GM12878 (cell line): ENCODE results near the gene SORBS1. TPM values are rescaled to one million over a fixed set of nuclear protein-coding genes. Genes with fewer than 3 reads are reported as not detected.

ENCODE experiments used
- ATAC-seq: fragments of 200-7000 bp; cut with Tn5 transposase; 3 replicates; pipeline ENCODE4 v1.9.1; 2020; ENCODE audit warnings: mild to moderate bottlenecking, moderate library complexity
- BruUV-seq: library from RNA; stranded (reverse); fragments of 400-500 nt; replicated peaks from 2 replicates; lab custom pipeline; 2021; lab: Mats Ljungman, UMichigan
- CTCF ChIA-PET: fragments of 300-600 bp; sonication (Branson Sonifier 250); formaldehyde crosslinking; extraction: SDS; loops from one replicate; lab custom pipeline; 2021; ENCODE audit warnings: inconsistent platforms; lab: Yijun Ruan, JAX
- POLR2A ChIA-PET: fragments of 350-600 bp; formaldehyde crosslinking; extraction: SDS; loops from one replicate; lab custom pipeline; 2021; ENCODE audit warnings: inconsistent platforms; lab: Charles Lee
- RAD21 ChIA-PET: fragments of 300-600 bp; sonication (Branson Sonifier 250); formaldehyde crosslinking; loops from one replicate; lab custom pipeline; 2023; ENCODE audit warnings: antibody characterized with exemption; ENCODE audit not compliant: unreplicated experiment; lab: Charles Lee
- SMC1A ChIA-PET: fragments of 300-600 bp; sonication (Branson Sonifier 250); formaldehyde crosslinking; loops from one replicate; lab custom pipeline; 2023; ENCODE audit not compliant: unreplicated experiment, uncharacterized antibody; lab: Charles Lee
- DNase-seq: peaks from one replicate; pipeline ENCODE4 v3.0.0-alpha.2; 2011; ENCODE audit warnings: low read depth, low spot score
- FAIRE-seq: peaks from 3 replicates; lab custom pipeline; 2011; peaks lifted over from hg19 to GRCh38; lab: Jason Lieb, UNC
- H2AFZ ChIP-seq: 2 replicates; pipeline ENCODE4 v1.6.0; 2011; ENCODE audit warnings: low read depth, low read length, control low read depth; ENCODE audit not compliant: control insufficient read depth
- H3K27ac ChIP-seq: 2 replicates; pipeline ENCODE4 v1.5.1; 2011; ENCODE audit warnings: control low read depth; ENCODE audit not compliant: control insufficient read depth, insufficient read depth
- H3K27me3 ChIP-seq, 2 experiments: replicated peaks in 1 of 2; 2 replicates each; pipeline versions ENCODE4 v1.6.0 to v1.6.1; 2011; ENCODE audit warnings: low read length in 1 of 2; ENCODE audit not compliant: control insufficient read depth in 2 of 2, insufficient read depth in 2 of 2
- H3K36me3 ChIP-seq, 2 experiments: 2 replicates each; pipeline ENCODE4 v1.5.1; 2011; ENCODE audit warnings: low read length in 1 of 2; ENCODE audit not compliant: control insufficient read depth in 2 of 2, insufficient read depth in 2 of 2
- H3K4me1 ChIP-seq: 2 replicates; pipeline ENCODE4 v1.6.1; 2011; ENCODE audit warnings: mild to moderate bottlenecking, low read length, moderate library complexity, mixed read lengths; ENCODE audit not compliant: control insufficient read depth, insufficient read depth
- H3K4me2 ChIP-seq: 2 replicates; pipeline ENCODE4 v1.6.0; 2011; ENCODE audit warnings: control low read depth; ENCODE audit not compliant: control insufficient read depth, insufficient read depth
- H3K4me3 ChIP-seq: fragments of 200-600 bp; sonication (generic); 2 replicates; pipeline ENCODE4 v1.5.1; 2016
- H3K79me2 ChIP-seq: 2 replicates; pipeline ENCODE4 v1.6.0; 2011; ENCODE audit warnings: low read length; ENCODE audit not compliant: control insufficient read depth, insufficient read depth
- H3K9ac ChIP-seq: 2 replicates; pipeline ENCODE4 v1.8.0; 2011; ENCODE audit warnings: low read length, control low read depth, mixed read lengths; ENCODE audit not compliant: control insufficient read depth, insufficient read depth
- H3K9me3 ChIP-seq: replicated peaks from 3 replicates; pipeline ENCODE4 v1.5.1; 2011; ENCODE audit warnings: mild to moderate bottlenecking, low read length; ENCODE audit not compliant: control insufficient read depth, insufficient read depth
- H4K20me1 ChIP-seq: 2 replicates; pipeline ENCODE4 v1.6.0; 2011; ENCODE audit not compliant: control insufficient read depth, insufficient read depth
- CHD2 ChIP-seq: IDR thresholded peaks from 2 replicates; pipeline ENCODE4 v1.6.1; 2011; ENCODE audit warnings: low read depth, low read length, improper control_type of control experiment, borderline replicate concordance
- CHD4 ChIP-seq: fragments of 200-600 bp; sonication (generic); IDR thresholded peaks from 2 replicates; pipeline ENCODE4 v1.6.1; 2016; ENCODE audit warnings: mild to moderate bottlenecking
- E2F8 ChIP-seq: fragments of 450-650 bp; IDR thresholded peaks from 2 replicates; pipeline ENCODE4 v1.6.1; 2018; ENCODE audit warnings: mild to moderate bottlenecking, low read depth, moderate library complexity; ENCODE audit not compliant: partially characterized antibody
- IKZF2 ChIP-seq, 2 experiments: fragments of 450-650 bp; IDR thresholded peaks; 2 replicates each; pipeline ENCODE4 v1.6.1; 2017; ENCODE audit warnings: mild to moderate bottlenecking in 2 of 2, moderate library complexity in 2 of 2
- NR2C2 ChIP-seq: IDR thresholded peaks from 2 replicates; pipeline ENCODE4 v1.6.1; 2011; ENCODE audit warnings: borderline replicate concordance, low read depth; ENCODE audit not compliant: control insufficient read depth, insufficient read length
- NRF1 ChIP-seq: conservative IDR thresholded peaks from 2 replicates; pipeline ENCODE4 v1.6.1; 2011; ENCODE audit warnings: mild to moderate bottlenecking, low read depth, low read length, improper control_type of control experiment
- PBX3 ChIP-seq: IDR thresholded peaks from 2 replicates; pipeline ENCODE4 v1.6.1; 2011; ENCODE audit warnings: mild to moderate bottlenecking, low read depth, low read length, moderate library complexity; ENCODE audit not compliant: insufficient replicate concordance
- RBBP5 ChIP-seq: fragments of 200-600 bp; sonication (generic); conservative IDR thresholded peaks from 2 replicates; pipeline ENCODE4 v1.6.1; 2016
- RUNX3 ChIP-seq: IDR thresholded peaks from 2 replicates; pipeline ENCODE4 v1.6.1; 2012; ENCODE audit warnings: low read length, inconsistent platforms
- SRF ChIP-seq, 2 experiments: IDR thresholded peaks; 2 replicates each; pipeline ENCODE4 v1.6.1; 2011; ENCODE audit warnings: low read depth in 2 of 2, low read length in 2 of 2, mild to moderate bottlenecking in 1 of 2, moderate library complexity in 1 of 2
- WGBS: methylation state at CpG from one replicate; pipeline ENCODE4 v1.1.6; 2016; ENCODE audit warnings: low lambda C conversion rate; ENCODE audit not compliant: insufficient replicate concordance, insufficient coverage; ENCODE audit errors: missing lambda C conversion rate; 5-methylcytosine and 5-hydroxymethylcytosine counted together
- in situ Hi-C: fragments of 300-500 bp; cut with MboI; formaldehyde crosslinking; loops from 9 replicates; pipeline ENCODE4 v1.14.3; 2018; ENCODE audit warnings: mixed read lengths
- intact Hi-C: fragments of 100-400 bp; cut with micrococcal nuclease; formaldehyde crosslinking; loops from one replicate; pipeline ENCODE4 v1.14.2; 2022; ENCODE audit not compliant: unreplicated experiment
- polyA plus RNA-seq, 11 experiments: library from polyadenylated mRNA; depleted of rRNA in 4 of 11; unstranded in 6 of 11; stranded (reverse) in 5 of 11; fragments of >200 nt; fragmentation: Nextera tagmentation in 4 of 11; fragmentation: Illumina TruSeq in 1 of 11; extraction: Ambion mirVana in 4 of 11; extraction: Trizol in 1 of 11; gene quantifications; 1 replicate in 1 of 11; 2 replicates in 10 of 11; pipeline versions ENCODE4 v1.2.1 to v1.2.3, GENCODE V29; 2011 to 2016; ENCODE audit warnings: inconsistent platforms in 2 of 11, missing spikeins in 2 of 11, low read depth in 1 of 11
- total RNA-seq, 4 experiments: library from RNA; depleted of rRNA in 3 of 4; stranded (reverse); fragments of >200 nt in 3 of 4; fragmentation: Illumina TruSeq in 1 of 4; extraction: Trizol in 1 of 4; gene quantifications; 2 replicates each; pipeline versions ENCODE4 v1.2.1 to v1.2.3, GENCODE V29; 2013 to 2021

Gene SORBS1
- total and polyA plus RNA-seq, 10 of the 15 experiments (the other 5 are each of a cell fraction or from before 2014, with no cell fraction given), result 0.13 to 0.75 (median 0.39) TPM

- Histone ChIP-seq H2AFZ (no peak overlapping the region), H4K20me1 (no peaks in the 10 kb centered on the region), H3K9ac (no peak overlapping the region), H3K27me3 (no peaks in the 10 kb centered on the region), H3K4me3 (no peak overlapping the region), H3K4me2 (no peak overlapping the region), H3K9me3 (no peaks in the 10 kb centered on the region), H3K27ac (no peak overlapping the region), H3K36me3 (no peaks in the 10 kb centered on the region), H3K79me2 (no peaks in the 10 kb centered on the region), H3K4me1 (no peaks in the 10 kb centered on the region)
- CTCF ChIA-PET, result interaction anchor here (2.3 kb wide), 1 partner anchor 41 kb away, joined by 8 read pairs; no protein-coding TSS in a partner anchor
- POLR2A ChIA-PET, result no interaction called here
- SMC1A ChIA-PET, result interaction anchor here (1.2 kb wide), 1 partner anchor 12 kb away, joined by 4 read pairs; no protein-coding TSS in a partner anchor
- TF ChIP-seq CHD4 (no peak), NRF1 (no peak)
- in situ Hi-C loops, result no loop called here
- no peak for FAIRE-seq
- intact Hi-C loops, result no loop called here
- 75% methylated on average over 10 of the region's 10 CpGs for WGBS
- DNase-seq, result no peak
- RAD21 ChIA-PET, result no interaction called here
- ATAC-seq, result no peak
- no TSS peak for BruUV-seq
These were observed 239.4 kb downstream of the SORBS1 start for GRCh38 chr10:95321554-95322301.

GRCh38 chr10:95319239-95319638 is 241.9 kb downstream of the SORBS1 start:
- Histone ChIP-seq H3K9me3 (no peaks in the 10 kb centered on the region), H3K4me3 (no peak overlapping the region), H3K4me2 (no peak overlapping the region), H3K79me2 (no peaks in the 10 kb centered on the region), H3K9ac (no peak overlapping the region), H2AFZ (no peak overlapping the region), H4K20me1 (no peaks in the 10 kb centered on the region), H3K27ac (no peak overlapping the region), H3K4me1 (no peaks in the 10 kb centered on the region), H3K36me3 (no peaks in the 10 kb centered on the region), H3K27me3 (no peaks in the 10 kb centered on the region)
- DNase-seq (no peak), FAIRE-seq (no peak), ATAC-seq (no peak)
- POLR2A ChIA-PET, result no interaction called here
- CTCF ChIA-PET, result interaction anchor here (0.5 to 2.3 kb wide), 6 partner anchors 10 to 46 kb away, joined by 3 to 8 read pairs (median 3); no protein-coding TSS in a partner anchor
- in situ Hi-C loops, result no loop called here
- TF ChIP-seq IKZF2 (IDR thresholded peaks at IDR 0.05), result no peak
- no peak for TF ChIP-seq NR2C2
- no peak for TF ChIP-seq RUNX3
- TF ChIP-seq SRF (IDR thresholded peaks at IDR 0.05; ENCODE audit: low read depth in 2 of 2, low read length in 2 of 2), result no peak
- TF ChIP-seq PBX3, result no peak
- TF ChIP-seq CHD2, result no peak
- TF ChIP-seq E2F8, result no peak
- no peak for TF ChIP-seq RBBP5
- SMC1A ChIA-PET, result interaction anchor here (0.6 to 1.5 kb wide), 4 partner anchors 10 to 60 kb away, joined by 3 read pairs; no protein-coding TSS in a partner anchor
- no TSS peak for BruUV-seq
- RAD21 ChIA-PET, result no interaction called here
- intact Hi-C loops, result no loop called here
